Thoracic aorta (tissue), 2 donors: ENCODE data around the gene CDC37L1. TPM values are rescaled to one million over a fixed set of nuclear protein-coding genes. Genes with fewer than 3 reads are reported as not detected.
A peak's percentile ranks its signal among the peaks of the same experiment; 100 is the strongest.

Experiments
- ATAC-seq: fragments of 150-250 bp; one replicate; pipeline ENCODE4 v1.8.0; 2017; ENCODE audit warnings: low read depth; ENCODE audit not compliant: insufficient number of reproducible peaks, low FRiP score
- DNase-seq: peaks from one replicate; pipeline ENCODE4 v3.0.0-alpha.2; 2020; ENCODE audit warnings: low spot score
- H3K27ac ChIP-seq, 2 donors: fragments of 200-600 bp; sonication (generic); 1 replicate in 1 of 2; 2 replicates in 1 of 2; pipeline ENCODE4 v1.5.1; 2016; ENCODE audit warnings: mild to moderate bottlenecking in 2 of 2, moderate library complexity in 2 of 2
- H3K27me3 ChIP-seq: fragments of 200-600 bp; sonication (generic); replicated peaks from 2 replicates; pipeline ENCODE4 v1.6.0; 2016; ENCODE audit warnings: mild to moderate bottlenecking; ENCODE audit not compliant: insufficient read depth
- H3K36me3 ChIP-seq: fragments of 200-600 bp; sonication (generic); one replicate; pipeline ENCODE4 v1.5.1; 2016
- H3K4me1 ChIP-seq, 2 donors: fragments of 200-600 bp; sonication (generic); 1 replicate in 1 of 2; 2 replicates in 1 of 2; pipeline versions ENCODE4 v1.5.1 to v1.6.0; 2016; ENCODE audit warnings: low read depth in 2 of 2, mild to moderate bottlenecking in 1 of 2; ENCODE audit not compliant: control insufficient read depth in 1 of 2
- H3K4me3 ChIP-seq: fragments of 200-600 bp; sonication (generic); 2 replicates; pipeline ENCODE4 v1.5.1; 2016; ENCODE audit warnings: mild to moderate bottlenecking
- H3K9me3 ChIP-seq: fragments of 200-600 bp; sonication (generic); 2 replicates; pipeline ENCODE4 v1.5.1; 2016
- total RNA-seq, 2 donors: library from RNA; depleted of rRNA; stranded (reverse); fragments of >200 nt; gene quantifications; one replicate each; pipeline versions ENCODE4 v1.1.0 to v1.2.3, GENCODE V29; 2016
- TF ChIP-seq, protein P1 (sequence below): fragments of 200-600 bp; sonication (generic); IDR thresholded peaks from one replicate; pipeline ENCODE4 v1.5.1; 2019; ENCODE audit warnings: antibody characterized with exemption

CDC37L1 gene
- total RNA-seq, 2 donors from 2014 or later: 22.5 to 46.2 TPM

DNA sequence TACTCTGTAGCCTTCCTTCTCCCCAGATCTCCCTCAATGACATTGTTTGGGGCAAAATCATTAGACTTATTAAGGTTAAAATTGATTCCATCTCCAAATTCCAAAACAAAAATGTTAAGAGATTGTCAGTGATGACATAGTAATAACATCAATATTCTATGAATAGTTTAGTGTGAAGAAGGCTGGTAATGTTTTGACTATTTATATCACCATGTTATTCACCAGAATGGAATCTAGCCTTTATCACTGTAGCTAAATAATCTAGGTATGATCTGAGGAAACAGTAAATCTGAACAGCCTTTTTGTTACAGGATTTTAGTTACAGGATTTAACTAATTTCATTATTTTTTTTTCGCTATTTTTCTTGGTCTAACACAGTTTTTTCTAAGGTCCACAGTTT is 18.2 kb upstream of the CDC37L1 start:
- ATAC-seq: no peak
- H3K27me3 ChIP-seq: no peaks in the 10 kb centered on the region
- peak overlapping the region; percentile 90 for H3K4me3 ChIP-seq
- H3K36me3 ChIP-seq: no peaks in the 10 kb centered on the region
- H3K4me1 ChIP-seq: peaks cover 13 to 42% of the 10 kb centered on the region in 2 donors
- H3K27ac ChIP-seq: peak overlapping the region in 1 of 2 donors; percentile 74
- no peaks in the 10 kb centered on the region for H3K9me3 ChIP-seq
- TF ChIP-seq, protein P1, sequence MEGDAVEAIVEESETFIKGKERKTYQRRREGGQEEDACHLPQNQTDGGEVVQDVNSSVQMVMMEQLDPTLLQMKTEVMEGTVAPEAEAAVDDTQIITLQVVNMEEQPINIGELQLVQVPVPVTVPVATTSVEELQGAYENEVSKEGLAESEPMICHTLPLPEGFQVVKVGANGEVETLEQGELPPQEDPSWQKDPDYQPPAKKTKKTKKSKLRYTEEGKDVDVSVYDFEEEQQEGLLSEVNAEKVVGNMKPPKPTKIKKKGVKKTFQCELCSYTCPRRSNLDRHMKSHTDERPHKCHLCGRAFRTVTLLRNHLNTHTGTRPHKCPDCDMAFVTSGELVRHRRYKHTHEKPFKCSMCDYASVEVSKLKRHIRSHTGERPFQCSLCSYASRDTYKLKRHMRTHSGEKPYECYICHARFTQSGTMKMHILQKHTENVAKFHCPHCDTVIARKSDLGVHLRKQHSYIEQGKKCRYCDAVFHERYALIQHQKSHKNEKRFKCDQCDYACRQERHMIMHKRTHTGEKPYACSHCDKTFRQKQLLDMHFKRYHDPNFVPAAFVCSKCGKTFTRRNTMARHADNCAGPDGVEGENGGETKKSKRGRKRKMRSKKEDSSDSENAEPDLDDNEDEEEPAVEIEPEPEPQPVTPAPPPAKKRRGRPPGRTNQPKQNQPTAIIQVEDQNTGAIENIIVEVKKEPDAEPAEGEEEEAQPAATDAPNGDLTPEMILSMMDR: no peak
- no peak for DNase-seq

DNA sequence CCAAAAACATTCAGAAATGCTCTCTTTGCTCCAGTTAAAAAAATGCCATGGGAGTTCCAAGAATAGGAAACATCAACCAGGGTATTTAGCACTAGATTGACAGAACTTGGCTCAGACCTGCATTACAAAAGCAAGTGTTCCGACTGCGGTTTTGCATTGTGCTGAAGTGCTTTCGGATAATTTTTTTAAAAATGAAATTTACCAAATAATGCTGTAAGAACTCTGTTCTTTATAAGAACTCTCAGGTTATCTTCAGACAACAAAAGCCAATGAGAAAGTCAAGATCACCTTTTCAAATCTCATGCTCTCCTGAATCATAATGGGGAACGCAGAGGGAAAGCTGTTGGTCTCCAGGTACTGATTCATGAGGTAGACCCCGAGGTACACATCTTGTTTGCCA is 17.8 kb upstream of the CDC37L1 start:
- Histone ChIP-seq H3K9me3 (no peaks in the 10 kb centered on the region), H3K27ac (peak overlapping the region; percentile 64 to 74), H3K4me1 (peaks cover 13 to 44% of the 10 kb centered on the region in 2 donors), H3K4me3 (peak overlapping the region; percentile 90), H3K36me3 (no peaks in the 10 kb centered on the region), H3K27me3 (no peaks in the 10 kb centered on the region)
- DNase-seq (no peak), ATAC-seq (no peak)
- TF ChIP-seq, protein P1: no peak

GRCh38 chr9:4662108-4662988 is 17.0 kb upstream of the CDC37L1 start, which contains the start of gene PLPP6:
TSS of gene PLPP6 (plus strand) at chr9:4662294. CDS start at chr9:4662376, 82 bp downstream.
- DNase-seq: peak; percentile 51
- H3K27ac ChIP-seq: peak within 1 kb of the TSS; percentile 64 to 74
- peak; percentile 77 for ATAC-seq

GRCh38 chr9:4662989-4663792 is 16.2 kb upstream of the CDC37L1 start:
- DNase-seq (no peak), ATAC-seq (no peak)
- H3K36me3 ChIP-seq: no peaks in the 10 kb centered on the region
- H3K4me1 ChIP-seq: peaks cover 13 to 47% of the 10 kb centered on the region in 2 donors
- H3K9me3 ChIP-seq: no peaks in the 10 kb centered on the region
- no peaks in the 10 kb centered on the region for H3K27me3 ChIP-seq
- H3K27ac ChIP-seq: peak overlapping the region; percentile 64 to 74
- H3K4me3 ChIP-seq: peak overlapping the region; percentile 90
- TF ChIP-seq, protein P1: no peak

More at GRCh38 chr9:4662108-4662988, 17.0 kb upstream of the CDC37L1 start, which contains the start of gene PLPP6:
- no peaks in the 10 kb centered on the region for H3K27me3 ChIP-seq
- H3K4me3 ChIP-seq: peak within 1 kb of the TSS; percentile 90
- peaks cover 13 to 47% of the 10 kb centered on the region in 2 donors for H3K4me1 ChIP-seq
- H3K36me3 ChIP-seq: no peaks in the 10 kb centered on the region
- TF ChIP-seq, protein P1: peak; percentile 29
- H3K9me3 ChIP-seq: no peaks in the 10 kb centered on the region

DNA sequence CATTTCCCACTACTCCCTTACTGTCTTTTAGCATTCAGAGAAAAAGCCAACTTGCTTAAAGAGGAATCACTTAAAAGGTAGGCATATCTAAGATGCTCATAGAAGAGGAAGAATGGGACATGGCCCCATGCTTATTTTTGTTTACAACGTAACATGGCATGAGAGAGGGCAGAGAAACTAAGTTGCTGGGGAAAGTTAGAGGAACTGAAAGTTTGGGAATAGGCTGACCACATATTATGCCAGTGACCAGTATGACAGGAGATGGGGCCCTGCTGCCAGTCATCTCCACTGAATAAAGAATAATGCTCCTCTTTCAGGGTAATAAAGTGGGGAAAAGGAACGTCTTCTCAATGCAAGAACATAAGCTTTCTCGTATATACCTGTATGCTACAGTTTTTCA is 15.4 kb upstream of the CDC37L1 start:
- no peak for ATAC-seq
- Histone ChIP-seq H3K9me3 (no peaks in the 10 kb centered on the region), H3K36me3 (no peaks in the 10 kb centered on the region), H3K4me1 (peaks cover 13 to 47% of the 10 kb centered on the region in 2 donors), H3K4me3 (peak overlapping the region; percentile 90), H3K27me3 (no peaks in the 10 kb centered on the region), H3K27ac (no peak overlapping the region)
- TF ChIP-seq, protein P1: no peak
- DNase-seq: no peak
